Urothelium cell line (cell line): Measurements from ENCODE around the gene VASH1.
A peak's percentile ranks its signal among the peaks of the same experiment; 100 is the strongest.
"Not testable (repeated sequence)": the region's sequence is repeated elsewhere in the genome, so short reads cannot be mapped to it uniquely, and the experiment has no call there.

Experiments
- DNase-seq: peaks from one replicate; pipeline ENCODE4 v3.0.0; 2011; ENCODE audit warnings: low spot score, mixed read lengths
- FAIRE-seq: peaks from 2 replicates; lab custom pipeline; 2011; peaks lifted over from hg19 to GRCh38; lab: Jason Lieb, UNC

The VASH1 gene

GRCh38 chr14:76761136-76761959 is at the start of gene VASH1:
Gene VASH1, plus strand, starts transcription at chr14:76761468. Its CDS starts 1,354 bp downstream, at chr14:76762822.
- FAIRE-seq (peak; percentile 96), DNase-seq (peak; percentile 92)

- FAIRE-seq (peak; percentile 56), DNase-seq (no peak)
Measured at GRCh38 chr14:76713121-76713520, 48.1 kb upstream of the VASH1 start.

GRCh38 chr14:76714470-76714869 is 46.8 kb upstream of the VASH1 start:
- FAIRE-seq (no peak), DNase-seq (no peak)

GRCh38 chr14:76715101-76715500 is 46.2 kb upstream of the VASH1 start:
- DNase-seq: no peak
- no peak for FAIRE-seq

- no peak for DNase-seq
- FAIRE-seq: no peak
Measured at GRCh38 chr14:76715511-76716081, 45.7 kb upstream of the VASH1 start.

GRCh38 chr14:76716285-76716684 is 45.0 kb upstream of the VASH1 start:
- DNase-seq (no peak), FAIRE-seq (no peak)

- DNase-seq (no peak), FAIRE-seq (no peak)
Measured at GRCh38 chr14:76717508-76718290, 43.6 kb upstream of the VASH1 start.

- no peak for DNase-seq
- FAIRE-seq: no peak
Measured at GRCh38 chr14:76718306-76719040, 42.8 kb upstream of the VASH1 start.

GRCh38 chr14:76719666-76720065 is 41.6 kb upstream of the VASH1 start:
- FAIRE-seq: no peak
- no peak for DNase-seq

GRCh38 chr14:76720382-76720813 is 40.9 kb upstream of the VASH1 start:
- DNase-seq: peak; percentile 85
- FAIRE-seq: peak; percentile 40

- FAIRE-seq, DNase-seq: not testable (repeated sequence)
Measured at GRCh38 chr14:76721506-76721905, 39.8 kb upstream of the VASH1 start.

GRCh38 chr14:76724651-76725550 is 36.4 kb upstream of the VASH1 start:
- DNase-seq: no peak
- peak; percentile 66 for FAIRE-seq

GRCh38 chr14:76726551-76726970 is 34.7 kb upstream of the VASH1 start:
- FAIRE-seq: no peak
- no peak for DNase-seq

- no peak for DNase-seq
- FAIRE-seq: no peak
Measured at GRCh38 chr14:76727384-76727783, 33.9 kb upstream of the VASH1 start.

- FAIRE-seq: no peak
- DNase-seq: no peak
Measured at GRCh38 chr14:76727901-76728300, 33.4 kb upstream of the VASH1 start.

- FAIRE-seq: no peak
- no peak for DNase-seq
Measured at GRCh38 chr14:76729258-76729657, 32.0 kb upstream of the VASH1 start.

- FAIRE-seq (no peak), DNase-seq (no peak)
Measured at GRCh38 chr14:76729953-76730505, 31.2 kb upstream of the VASH1 start.

GRCh38 chr14:76734501-76734900 is 26.8 kb upstream of the VASH1 start:
- FAIRE-seq: not testable (repeated sequence)

GRCh38 chr14:76736514-76736913 is 24.8 kb upstream of the VASH1 start:
- DNase-seq (no peak), FAIRE-seq (no peak)

More at GRCh38 chr14:76734501-76734900, 26.8 kb upstream of the VASH1 start:
- DNase-seq: not testable (repeated sequence)
